ENCODE data around the gene GJD4. TPM values are rescaled to one million over a fixed set of nuclear protein-coding genes. Genes with fewer than 3 reads are reported as not detected.

GJD4 gene
- total RNA-seq, 1 donor = under 0.01 TPM

DNA sequence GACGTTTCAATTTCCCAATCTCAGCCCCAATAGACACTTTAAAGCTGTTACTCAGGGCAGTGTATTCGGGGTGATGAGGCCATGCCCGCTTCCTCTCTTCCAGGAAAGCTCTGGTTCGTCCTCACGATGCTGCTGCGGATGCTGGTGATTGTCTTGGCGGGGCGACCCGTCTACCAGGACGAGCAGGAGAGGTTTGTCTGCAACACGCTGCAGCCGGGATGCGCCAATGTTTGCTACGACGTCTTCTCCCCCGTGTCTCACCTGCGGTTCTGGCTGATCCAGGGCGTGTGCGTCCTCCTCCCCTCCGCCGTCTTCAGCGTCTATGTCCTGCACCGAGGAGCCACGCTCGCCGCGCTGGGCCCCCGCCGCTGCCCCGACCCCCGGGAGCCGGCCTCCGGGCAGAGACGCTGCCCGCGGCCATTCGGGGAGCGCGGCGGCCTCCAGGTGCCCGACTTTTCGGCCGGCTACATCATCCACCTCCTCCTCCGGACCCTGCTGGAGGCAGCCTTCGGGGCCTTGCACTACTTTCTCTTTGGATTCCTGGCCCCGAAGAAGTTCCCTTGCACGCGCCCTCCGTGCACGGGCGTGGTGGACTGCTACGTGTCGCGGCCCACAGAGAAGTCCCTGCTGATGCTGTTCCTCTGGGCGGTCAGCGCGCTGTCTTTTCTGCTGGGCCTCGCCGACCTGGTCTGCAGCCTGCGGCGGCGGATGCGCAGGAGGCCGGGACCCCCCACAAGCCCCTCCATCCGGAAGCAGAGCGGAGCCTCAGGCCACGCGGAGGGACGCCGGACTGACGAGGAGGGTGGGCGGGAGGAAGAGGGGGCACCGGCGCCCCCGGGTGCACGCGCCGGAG, 2.6 kb downstream of the GJD4 start:
- H2AFZ ChIP-seq (ENCODE audit: low read length) = peak overlapping the region; percentile 95
- peak overlapping the region; percentile 74 for H3K4me2 ChIP-seq (ENCODE audit: insufficient read depth, low read length)
- peak; percentile 78 for DNase-seq (ENCODE audit: insufficient read length, low spot score, missing footprints)
- no peaks in the 10 kb centered on the region for H4K20me1 ChIP-seq (ENCODE audit: insufficient read depth, low read length)
- peak overlapping the region; percentile 73 for H3K4me3 ChIP-seq (ENCODE audit: insufficient read depth, low read length)
- peaks cover 15% of the 10 kb centered on the region for H3K27me3 ChIP-seq (ENCODE audit: insufficient read depth, low read length)
- H3K9me3 ChIP-seq (ENCODE audit: low read depth, low read length) = no peaks in the 10 kb centered on the region
- TF ChIP-seq, protein P1, sequence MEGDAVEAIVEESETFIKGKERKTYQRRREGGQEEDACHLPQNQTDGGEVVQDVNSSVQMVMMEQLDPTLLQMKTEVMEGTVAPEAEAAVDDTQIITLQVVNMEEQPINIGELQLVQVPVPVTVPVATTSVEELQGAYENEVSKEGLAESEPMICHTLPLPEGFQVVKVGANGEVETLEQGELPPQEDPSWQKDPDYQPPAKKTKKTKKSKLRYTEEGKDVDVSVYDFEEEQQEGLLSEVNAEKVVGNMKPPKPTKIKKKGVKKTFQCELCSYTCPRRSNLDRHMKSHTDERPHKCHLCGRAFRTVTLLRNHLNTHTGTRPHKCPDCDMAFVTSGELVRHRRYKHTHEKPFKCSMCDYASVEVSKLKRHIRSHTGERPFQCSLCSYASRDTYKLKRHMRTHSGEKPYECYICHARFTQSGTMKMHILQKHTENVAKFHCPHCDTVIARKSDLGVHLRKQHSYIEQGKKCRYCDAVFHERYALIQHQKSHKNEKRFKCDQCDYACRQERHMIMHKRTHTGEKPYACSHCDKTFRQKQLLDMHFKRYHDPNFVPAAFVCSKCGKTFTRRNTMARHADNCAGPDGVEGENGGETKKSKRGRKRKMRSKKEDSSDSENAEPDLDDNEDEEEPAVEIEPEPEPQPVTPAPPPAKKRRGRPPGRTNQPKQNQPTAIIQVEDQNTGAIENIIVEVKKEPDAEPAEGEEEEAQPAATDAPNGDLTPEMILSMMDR (IDR thresholded peaks at IDR 0.05; ENCODE audit: extremely low read depth, low read depth, low read length) = no peak
- H3K4me1 ChIP-seq (ENCODE audit: insufficient read depth, low read length) = peaks cover 18% of the 10 kb centered on the region
- no peak overlapping the region for H3K27ac ChIP-seq (ENCODE audit: low read depth, low read length)
- no peaks in the 10 kb centered on the region for H3K79me2 ChIP-seq (ENCODE audit: insufficient read depth, low read length)
- H3K36me3 ChIP-seq (ENCODE audit: insufficient read depth, low read length) = no peaks in the 10 kb centered on the region

DNA sequence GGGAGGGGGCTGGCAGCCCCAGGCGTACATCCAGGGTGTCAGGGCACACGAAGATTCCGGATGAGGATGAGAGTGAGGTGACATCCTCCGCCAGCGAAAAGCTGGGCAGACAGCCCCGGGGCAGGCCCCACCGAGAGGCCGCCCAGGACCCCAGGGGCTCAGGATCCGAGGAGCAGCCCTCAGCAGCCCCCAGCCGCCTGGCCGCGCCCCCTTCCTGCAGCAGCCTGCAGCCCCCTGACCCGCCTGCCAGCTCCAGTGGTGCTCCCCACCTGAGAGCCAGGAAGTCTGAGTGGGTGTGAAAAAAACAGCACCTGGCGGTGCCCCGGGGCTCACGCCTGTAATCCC, 3.2 kb downstream of the GJD4 start:
- Histone ChIP-seq H3K36me3 (ENCODE audit: insufficient read depth, low read length) (no peaks in the 10 kb centered on the region), H3K4me3 (ENCODE audit: insufficient read depth, low read length) (peak overlapping the region; percentile 73), H3K79me2 (ENCODE audit: insufficient read depth, low read length) (no peaks in the 10 kb centered on the region), H3K27ac (ENCODE audit: low read depth, low read length) (no peak overlapping the region), H3K4me2 (ENCODE audit: insufficient read depth, low read length) (peak overlapping the region; percentile 74), H3K4me1 (ENCODE audit: insufficient read depth, low read length) (peaks cover 18% of the 10 kb centered on the region), H3K27me3 (ENCODE audit: insufficient read depth, low read length) (peaks cover 20% of the 10 kb centered on the region), H3K9me3 (ENCODE audit: low read depth, low read length) (no peaks in the 10 kb centered on the region), H4K20me1 (ENCODE audit: insufficient read depth, low read length) (no peaks in the 10 kb centered on the region), H2AFZ (ENCODE audit: low read length) (peak overlapping the region; percentile 95)
- no peak for DNase-seq (ENCODE audit: insufficient read length, low spot score, missing footprints)
- TF ChIP-seq, protein P1 (IDR thresholded peaks at IDR 0.05; ENCODE audit: extremely low read depth, low read depth, low read length) = no peak

DNA sequence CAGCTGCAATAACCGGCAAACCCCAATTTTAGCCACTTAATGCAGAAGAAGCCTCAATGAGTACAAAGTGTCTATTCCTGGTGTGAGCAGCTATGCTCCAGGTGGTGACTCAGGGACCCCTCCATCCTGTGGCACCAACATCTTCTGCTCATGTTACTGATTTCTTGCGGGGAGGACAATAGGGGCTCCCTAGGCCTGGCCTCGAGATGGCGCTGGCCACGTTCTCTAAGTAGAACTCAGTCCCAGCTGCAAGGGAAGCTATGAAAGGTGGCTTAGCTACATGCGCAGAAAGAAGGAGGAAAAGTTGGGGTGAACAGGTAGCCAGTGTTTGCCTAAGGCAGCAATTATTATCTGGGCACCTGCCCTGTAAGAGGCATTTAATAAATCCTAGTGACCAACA, 6.6 kb downstream of the GJD4 start:
- Histone ChIP-seq H2AFZ (ENCODE audit: low read length) (no peak overlapping the region), H3K4me3 (ENCODE audit: insufficient read depth, low read length) (no peak overlapping the region), H4K20me1 (ENCODE audit: insufficient read depth, low read length) (no peaks in the 10 kb centered on the region), H3K9me3 (ENCODE audit: low read depth, low read length) (no peaks in the 10 kb centered on the region), H3K4me1 (ENCODE audit: insufficient read depth, low read length) (peaks cover 12% of the 10 kb centered on the region), H3K36me3 (ENCODE audit: insufficient read depth, low read length) (no peaks in the 10 kb centered on the region), H3K79me2 (ENCODE audit: insufficient read depth, low read length) (no peaks in the 10 kb centered on the region), H3K27me3 (ENCODE audit: insufficient read depth, low read length) (peaks cover 27% of the 10 kb centered on the region), H3K4me2 (ENCODE audit: insufficient read depth, low read length) (no peak overlapping the region), H3K27ac (ENCODE audit: low read depth, low read length) (no peak overlapping the region)
- no peak for DNase-seq (ENCODE audit: insufficient read length, low spot score, missing footprints)
- TF ChIP-seq, protein P1 (IDR thresholded peaks at IDR 0.05; ENCODE audit: extremely low read depth, low read depth, low read length) = no peak

DNA sequence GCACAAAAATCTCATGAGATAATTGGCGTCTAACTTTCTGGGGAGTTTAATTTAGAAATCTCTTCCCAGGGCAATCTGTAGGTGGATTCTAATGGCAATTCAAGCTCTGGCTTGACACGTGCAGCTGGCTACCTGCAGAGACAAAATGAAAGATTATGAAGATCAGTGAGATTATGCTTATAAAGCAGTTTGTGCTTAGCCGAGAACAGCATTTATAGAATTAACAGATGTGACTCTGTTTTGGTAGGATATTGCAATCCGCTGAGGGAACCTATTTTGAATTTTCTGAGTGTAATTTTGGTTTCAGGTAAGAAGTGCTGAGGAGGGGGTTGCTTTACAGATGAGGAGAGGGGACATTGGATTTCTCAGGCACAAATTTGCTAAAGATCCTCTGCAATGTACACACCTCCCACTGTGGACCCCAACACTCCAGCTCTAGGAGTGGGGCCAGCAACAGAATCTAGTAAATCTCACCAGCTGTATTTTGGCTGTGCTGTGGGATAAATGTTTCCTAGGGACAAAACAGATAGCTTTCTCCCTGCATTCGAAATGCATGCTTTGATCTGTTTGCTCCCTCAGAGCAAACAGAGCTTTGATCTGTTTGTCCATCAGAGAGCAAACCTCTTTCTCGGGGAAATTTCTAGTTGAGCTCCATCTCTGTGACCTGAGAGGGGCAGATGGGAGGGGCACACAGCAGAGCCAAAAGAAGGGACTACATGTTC, 7.4 kb downstream of the GJD4 start:
- Histone ChIP-seq H3K79me2 (ENCODE audit: insufficient read depth, low read length) (no peaks in the 10 kb centered on the region), H3K27ac (ENCODE audit: low read depth, low read length) (no peak overlapping the region), H3K4me3 (ENCODE audit: insufficient read depth, low read length) (no peak overlapping the region), H3K27me3 (ENCODE audit: insufficient read depth, low read length) (peaks cover 23% of the 10 kb centered on the region), H3K36me3 (ENCODE audit: insufficient read depth, low read length) (no peaks in the 10 kb centered on the region), H3K4me2 (ENCODE audit: insufficient read depth, low read length) (no peak overlapping the region), H3K9me3 (ENCODE audit: low read depth, low read length) (no peaks in the 10 kb centered on the region), H2AFZ (ENCODE audit: low read length) (no peak overlapping the region), H4K20me1 (ENCODE audit: insufficient read depth, low read length) (no peaks in the 10 kb centered on the region), H3K4me1 (ENCODE audit: insufficient read depth, low read length) (peaks cover 4% of the 10 kb centered on the region)
- TF ChIP-seq, protein P1 (IDR thresholded peaks at IDR 0.05; ENCODE audit: extremely low read depth, low read depth, low read length) = no peak
- DNase-seq (ENCODE audit: insufficient read length, low spot score, missing footprints) = no peak
